K562 (cell line): Measurements from ENCODE around the gene PCSK7. TPM values are rescaled to one million over a fixed set of nuclear protein-coding genes. Genes with fewer than 3 reads are reported as not detected.
"Not testable (repeated sequence)": the region's sequence is repeated elsewhere in the genome, so short reads cannot be mapped to it uniquely, and the experiment has no call there.

Source experiments
- ATAC-seq: fragments of 200-7000 bp; cut with Tn5 transposase; 3 replicates; pipeline ENCODE4 v1.9.1; 2020; ENCODE audit warnings: moderate library complexity
- BruUV-seq: library from RNA; stranded (reverse); fragments of 400-500 nt; replicated peaks from 2 replicates; lab custom pipeline; 2021; lab: Mats Ljungman, UMichigan
- CTCF ChIA-PET: fragments of 300-600 bp; formaldehyde crosslinking; extraction: SDS; loops from one replicate; lab custom pipeline; 2021; ENCODE audit warnings: low intra/inter-chr PET ratio; lab: Yijun Ruan, JAX
- POLR2A ChIA-PET: fragments of 300-600, 350-650 bp; sonication (Branson Sonifier 250); formaldehyde crosslinking; extraction: SDS; loops from one replicate; lab custom pipeline; 2021; ENCODE audit warnings: antibody characterized with exemption, inconsistent platforms; lab: Yijun Ruan, JAX
- DNase-seq, 4 experiments: peaks; one replicate each; pipeline versions ENCODE4 v3.0.0 to v3.0.0-alpha.2; 2011 to 2018; ENCODE audit warnings: low spot score in 3 of 4, mixed read lengths in 3 of 4; ENCODE audit errors: extremely low read depth in 1 of 4
- FAIRE-seq: peaks from 2 replicates; lab custom pipeline; 2011; peaks lifted over from hg19 to GRCh38; lab: Jason Lieb, UNC
- H2AFZ ChIP-seq: 2 replicates; pipeline ENCODE4 v1.6.0; 2011; ENCODE audit warnings: low read depth, low read length, control low read depth, inconsistent platforms
- H3K27ac ChIP-seq: fragments of 200-600 bp; 3 replicates; pipeline ENCODE4 v1.8.0; 2011; ENCODE audit warnings: low read depth, mild to moderate bottlenecking, control low read depth, inconsistent platforms, low read length, moderate library complexity, mixed read lengths; ENCODE audit errors: extremely low read depth
- H3K27me3 ChIP-seq, 2 experiments: fragments of 300-600 bp in 1 of 2; 2 replicates in 1 of 2; 3 replicates in 1 of 2; pipeline versions ENCODE4 v1.6.0 to v1.8.0; 2011; ENCODE audit warnings: inconsistent platforms in 2 of 2, low read length in 2 of 2, mild to moderate bottlenecking in 1 of 2, mixed read lengths in 1 of 2, moderate library complexity in 1 of 2; ENCODE audit not compliant: control insufficient read depth in 2 of 2, insufficient read depth in 2 of 2
- H3K36me3 ChIP-seq: fragments of 300-600 bp; 3 replicates; pipeline ENCODE4 v1.8.0; 2011; ENCODE audit warnings: mild to moderate bottlenecking, low read length, inconsistent platforms; ENCODE audit not compliant: control insufficient read depth, insufficient read depth
- H3K4me1 ChIP-seq, 2 experiments: fragments of 200-600 bp in 1 of 2; replicated peaks in 1 of 2; 2 replicates in 1 of 2; 3 replicates in 1 of 2; pipeline versions ENCODE4 v1.5.1 to v1.8.0; 2011; ENCODE audit warnings: inconsistent platforms in 2 of 2, low read length in 2 of 2, mild to moderate bottlenecking in 1 of 2, mixed read lengths in 1 of 2, moderate library complexity in 1 of 2; ENCODE audit not compliant: control insufficient read depth in 2 of 2, insufficient read depth in 2 of 2
- H3K4me2 ChIP-seq: 2 replicates; pipeline ENCODE4 v1.6.1; 2011; ENCODE audit warnings: low read length, control low read depth, inconsistent platforms, mixed read lengths; ENCODE audit not compliant: insufficient read depth
- H3K4me3 ChIP-seq: fragments of 200-600 bp; sonication (generic), shearing (Covaris generic); 2 replicates; pipeline ENCODE4 v1.5.1; 2016; ENCODE audit warnings: control low read depth, inconsistent platforms
- H3K79me2 ChIP-seq: fragments of 200-600 bp; 3 replicates; pipeline ENCODE4 v1.8.0; 2011; ENCODE audit warnings: low read length, inconsistent platforms; ENCODE audit not compliant: control insufficient read depth, insufficient read depth
- H3K9ac ChIP-seq, 2 experiments: 2 replicates each; pipeline versions ENCODE4 v1.6.0 to v1.6.1; 2011; ENCODE audit warnings: low read depth in 2 of 2, low read length in 2 of 2, control low read depth in 1 of 2, inconsistent platforms in 1 of 2, mild to moderate bottlenecking in 1 of 2, mixed read lengths in 1 of 2; ENCODE audit not compliant: insufficient read depth in 1 of 2
- H3K9me1 ChIP-seq: one replicate; pipeline ENCODE4 v1.6.0; 2011; ENCODE audit warnings: inconsistent platforms, mild to moderate bottlenecking, low read length, moderate library complexity; ENCODE audit not compliant: control insufficient read depth, insufficient read depth
- H3K9me3 ChIP-seq: replicated peaks from 2 replicates; pipeline ENCODE4 v1.5.1; 2011; ENCODE audit warnings: low read depth, low read length, inconsistent platforms; ENCODE audit not compliant: control insufficient read depth, insufficient read depth
- H4K20me1 ChIP-seq: replicated peaks from 2 replicates; pipeline ENCODE4 v1.6.1; 2011; ENCODE audit warnings: low read length, inconsistent platforms, mixed read lengths; ENCODE audit not compliant: control insufficient read depth, insufficient read depth
- CGGBP1 ChIP-seq: fragments of 250-450 bp; sonication (Bioruptor Pico); IDR thresholded peaks from 2 replicates; pipeline ENCODE4 v1.9.0; 2021; ENCODE audit warnings: mild to moderate bottlenecking
- DEAF1 ChIP-seq: fragments of 450-650 bp; formaldehyde crosslinking; IDR thresholded peaks from 2 replicates; pipeline ENCODE4 v1.4.0; 2020; ENCODE audit warnings: mild to moderate bottlenecking, moderate library complexity
- NR0B1 ChIP-seq: fragments of 450-650 bp; IDR thresholded peaks from one replicate; pipeline ENCODE4 v1.6.1; 2018; ENCODE audit warnings: mild to moderate bottlenecking, moderate library complexity; ENCODE audit not compliant: partially characterized antibody
- PRDM10 ChIP-seq: fragments of 450-650 bp; IDR thresholded peaks from 2 replicates; pipeline ENCODE4 v1.6.1; 2018; ENCODE audit not compliant: partially characterized antibody
- SNRNP70 ChIP-seq: fragments of 200-400 bp; formaldehyde crosslinking; optimal IDR thresholded peaks from 2 replicates; pipeline ENCODE3; 2017; ENCODE audit warnings: low read depth, low read length
- ZBTB17 ChIP-seq: fragments of 450-650 bp; formaldehyde crosslinking; IDR thresholded peaks from 2 replicates; pipeline ENCODE4 v1.4.0; 2020; ENCODE audit warnings: mild to moderate bottlenecking
- ZNF140 ChIP-seq: fragments of 250-450 bp; sonication (Bioruptor Pico); IDR thresholded peaks from 2 replicates; pipeline ENCODE4 v1.8.0; 2021; ENCODE audit warnings: moderate library complexity, mild to moderate bottlenecking, inconsistent platforms
- WGBS: fragments of 100-300 bp; shearing (Covaris generic); methylation state at CpG from one replicate; pipeline ENCODE4 v1.1.6; 2016; ENCODE audit warnings: low coverage, mixed read lengths; ENCODE audit not compliant: insufficient coverage; ENCODE audit errors: missing lambda C conversion rate; 5-methylcytosine and 5-hydroxymethylcytosine counted together
- in situ Hi-C: fragments of 300-500 bp; cut with MboI; formaldehyde crosslinking; loops from 4 replicates; pipeline ENCODE4 v1.15.0; 2018; ENCODE audit warnings: inconsistent platforms, mixed read lengths
- intact Hi-C: fragments of 100-400 bp; cut with micrococcal nuclease; formaldehyde crosslinking; loops from 2 replicates; pipeline ENCODE4 v1.14.2; 2022
- polyA plus RNA-seq, 8 experiments: library from polyadenylated mRNA; depleted of rRNA in 4 of 8; stranded (reverse) in 5 of 8; unstranded in 3 of 8; fragments of >200 nt; fragmentation: Nextera tagmentation in 2 of 8; fragmentation: Illumina TruSeq in 1 of 8; extraction: Ambion mirVana in 2 of 8; extraction: Trizol in 1 of 8; gene quantifications; 2 replicates each; pipeline versions ENCODE4 v1.2.1 to v1.2.3, GENCODE V29; 2011 to 2014; ENCODE audit warnings: inconsistent platforms in 1 of 8, missing spikeins in 1 of 8
- total RNA-seq, 7 experiments: library from RNA; depleted of rRNA in 6 of 7; stranded (reverse); fragments of >200 nt in 6 of 7; fragmentation: Illumina TruSeq in 2 of 7; extraction: Trizol in 2 of 7; gene quantifications; 2 replicates each; pipeline versions ENCODE4 v1.2.1 to v1.2.3, GENCODE V29; 2011 to 2021; ENCODE audit warnings: low replicate concordance in 1 of 7

PCSK7 gene
- total and polyA plus RNA-seq, 9 of the 15 experiments (the other 6 are each of a cell fraction or from before 2014, with no cell fraction given) = 3.1 to 29.2 (median 15.6) TPM

GRCh38 chr11:117183178-117183577, 48.7 kb downstream of the PCSK7 start:
- CTCF ChIA-PET = interaction anchor here (2.9 kb wide), 1 partner anchor 43 kb away, joined by 12 read pairs; no protein-coding TSS in a partner anchor
- H3K9me3 ChIP-seq, intact Hi-C loops, H3K27ac ChIP-seq, DNase-seq, H2AFZ ChIP-seq, H3K27me3 ChIP-seq, H3K9ac ChIP-seq, ATAC-seq, H4K20me1 ChIP-seq, H3K9me1 ChIP-seq, H3K4me2 ChIP-seq, BruUV-seq, H3K4me3 ChIP-seq, in situ Hi-C loops, FAIRE-seq: not testable (repeated sequence)
- peaks cover 27% of the 10 kb centered on the region for H3K36me3 ChIP-seq
- 88% methylated on average over 12 of the region's 13 CpGs for WGBS
- H3K4me1 ChIP-seq = peaks cover 20 to 37% of the 10 kb centered on the region in 2 experiments
- H3K79me2 ChIP-seq = peaks cover 18% of the 10 kb centered on the region
- POLR2A ChIA-PET = interaction anchor here (0.6 to 1.0 kb wide), 2 partner anchors 10 to 213 kb away, joined by 3 to 5 read pairs; no protein-coding TSS in a partner anchor

- Histone ChIP-seq H3K36me3 (peaks cover 22% of the 10 kb centered on the region), H3K27ac (no peak overlapping the region), H3K9ac (no peak overlapping the region), H3K4me1 (peaks cover 24 to 38% of the 10 kb centered on the region in 2 experiments), H3K4me3 (no peak overlapping the region), H3K79me2 (peaks cover 18% of the 10 kb centered on the region), H3K4me2 (no peak overlapping the region), H3K9me1 (no peaks in the 10 kb centered on the region), H3K27me3 (no peaks in the 10 kb centered on the region), H3K9me3 (no peaks in the 10 kb centered on the region), H2AFZ (no peak overlapping the region), H4K20me1 (no peaks in the 10 kb centered on the region)
- no peak for ATAC-seq
- ChIA-PET POLR2A (interaction anchor here (1.0 kb wide), 1 partner anchor 10 kb away, joined by 5 read pairs; no protein-coding TSS in a partner anchor), CTCF (interaction anchor here (2.9 kb wide), 1 partner anchor 44 kb away, joined by 12 read pairs; no protein-coding TSS in a partner anchor)
- no TSS peak for BruUV-seq
- in situ Hi-C loops (no loop called here), intact Hi-C loops (no loop called here)
- no peak for FAIRE-seq
- 92% methylated on average over 10 of the region's 10 CpGs for WGBS
- no peak for DNase-seq
- no peak for TF ChIP-seq NR0B1
- no peak for TF ChIP-seq PRDM10
- TF ChIP-seq ZNF140 (CRISPR knock-in tag) = no peak
- TF ChIP-seq DEAF1 (CRISPR knock-in tag) = no peak
- no peak for TF ChIP-seq ZBTB17 (CRISPR knock-in tag)
- no peak for TF ChIP-seq CGGBP1 (CRISPR knock-in tag)
- TF ChIP-seq SNRNP70 = no peak
These were observed 49.3 kb downstream of the PCSK7 start for GRCh38 chr11:117182551-117182935.
